Retinal pigment epithelial cell (primary cell): Measurements from ENCODE around the gene OCA2.
"Not testable (repeated sequence)": the region's sequence is repeated elsewhere in the genome, so short reads cannot be mapped to it uniquely, and the experiment has no call there.

Experiments used
- DNase-seq: peaks from one replicate; pipeline ENCODE4 v3.0.0-alpha.2; 2010; ENCODE audit warnings: low read depth
- H3K4me3 ChIP-seq: 2 replicates; pipeline ENCODE4 v1.5.1; 2011; ENCODE audit warnings: mild to moderate bottlenecking, low read length, control low read depth, moderate library complexity
- TF ChIP-seq, protein P1 (sequence below): conservative IDR thresholded peaks from 2 replicates; pipeline ENCODE4 v1.5.1; 2011; ENCODE audit warnings: low read depth, low read length, control low read depth, inconsistent platforms

The OCA2 gene

DNA sequence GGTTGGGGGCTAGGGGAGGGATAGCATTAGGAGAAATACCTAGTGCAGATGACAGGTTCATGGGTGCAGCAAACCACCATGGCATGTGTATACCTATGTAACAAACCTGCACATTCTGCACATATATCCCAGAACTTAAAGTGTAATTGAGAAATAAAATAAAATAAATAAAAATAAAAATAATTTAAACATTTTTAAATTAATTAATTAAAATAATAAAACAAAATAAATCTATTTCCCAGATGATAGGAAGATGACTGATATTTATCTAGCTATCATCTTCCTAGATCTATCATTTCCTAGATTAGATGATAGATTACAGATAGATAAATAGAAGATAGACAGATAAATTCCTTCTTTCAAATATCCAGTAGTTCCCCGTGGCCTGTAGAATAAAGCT is 137.3 kb downstream of the OCA2 start:
- H3K4me3 ChIP-seq: no peak overlapping the region
- TF ChIP-seq, protein P1, sequence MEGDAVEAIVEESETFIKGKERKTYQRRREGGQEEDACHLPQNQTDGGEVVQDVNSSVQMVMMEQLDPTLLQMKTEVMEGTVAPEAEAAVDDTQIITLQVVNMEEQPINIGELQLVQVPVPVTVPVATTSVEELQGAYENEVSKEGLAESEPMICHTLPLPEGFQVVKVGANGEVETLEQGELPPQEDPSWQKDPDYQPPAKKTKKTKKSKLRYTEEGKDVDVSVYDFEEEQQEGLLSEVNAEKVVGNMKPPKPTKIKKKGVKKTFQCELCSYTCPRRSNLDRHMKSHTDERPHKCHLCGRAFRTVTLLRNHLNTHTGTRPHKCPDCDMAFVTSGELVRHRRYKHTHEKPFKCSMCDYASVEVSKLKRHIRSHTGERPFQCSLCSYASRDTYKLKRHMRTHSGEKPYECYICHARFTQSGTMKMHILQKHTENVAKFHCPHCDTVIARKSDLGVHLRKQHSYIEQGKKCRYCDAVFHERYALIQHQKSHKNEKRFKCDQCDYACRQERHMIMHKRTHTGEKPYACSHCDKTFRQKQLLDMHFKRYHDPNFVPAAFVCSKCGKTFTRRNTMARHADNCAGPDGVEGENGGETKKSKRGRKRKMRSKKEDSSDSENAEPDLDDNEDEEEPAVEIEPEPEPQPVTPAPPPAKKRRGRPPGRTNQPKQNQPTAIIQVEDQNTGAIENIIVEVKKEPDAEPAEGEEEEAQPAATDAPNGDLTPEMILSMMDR: no peak
- DNase-seq: no peak

DNA sequence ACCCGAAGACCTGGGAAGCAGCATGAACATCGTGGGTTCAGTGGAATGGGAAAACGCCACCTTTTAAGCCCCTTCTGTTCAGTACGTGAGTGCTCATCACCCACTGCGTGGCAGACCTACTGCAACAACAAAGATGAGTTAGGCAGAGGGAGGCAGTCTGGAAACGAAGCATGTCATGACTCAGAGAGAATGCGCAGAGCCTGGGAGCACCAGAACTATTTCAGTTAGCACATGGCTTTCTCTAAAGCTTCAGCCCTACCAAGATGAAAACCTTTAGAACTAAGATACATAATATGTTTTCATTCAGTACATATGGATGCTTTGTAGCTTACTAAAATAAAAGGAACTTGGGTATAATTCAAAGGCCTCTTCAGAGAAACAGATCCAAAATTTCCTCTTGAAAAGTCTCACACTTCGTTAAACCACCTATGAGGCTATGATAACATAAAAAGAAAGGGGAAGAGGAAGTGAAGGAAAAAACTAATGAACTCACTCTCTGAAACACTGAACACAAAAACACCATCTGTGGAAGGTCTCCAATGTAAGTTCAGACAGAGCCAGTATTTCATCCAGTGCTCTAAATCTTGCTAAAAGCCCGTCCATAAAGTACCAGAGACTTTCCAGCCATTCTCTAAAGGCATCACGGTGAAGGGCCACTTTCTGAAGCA is 140.1 kb downstream of the OCA2 start:
- H3K4me3 ChIP-seq: no peak overlapping the region
- TF ChIP-seq, protein P1: no peak
- no peak for DNase-seq

DNA sequence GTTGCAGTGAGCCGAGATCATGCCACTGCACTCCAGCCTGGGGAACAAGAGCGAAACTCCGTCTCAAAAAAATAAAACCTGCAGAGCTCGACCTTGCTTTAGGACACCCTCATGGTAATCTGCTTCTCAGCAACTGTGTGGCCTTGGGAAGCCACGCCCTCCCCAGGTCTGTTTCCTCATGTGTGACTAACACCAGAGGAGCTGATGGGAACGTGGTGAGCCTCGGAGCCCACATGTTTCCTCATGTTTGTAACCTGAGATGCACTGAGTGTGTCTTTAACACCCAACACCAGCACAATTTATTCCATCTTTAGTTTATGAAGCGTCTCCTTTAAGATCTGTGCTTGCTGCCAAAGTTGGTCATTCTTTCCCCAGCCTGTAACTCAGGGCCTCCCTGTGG is 142.8 kb downstream of the OCA2 start:
- no peak for DNase-seq
- no peak overlapping the region for H3K4me3 ChIP-seq
- TF ChIP-seq, protein P1: no peak

DNA sequence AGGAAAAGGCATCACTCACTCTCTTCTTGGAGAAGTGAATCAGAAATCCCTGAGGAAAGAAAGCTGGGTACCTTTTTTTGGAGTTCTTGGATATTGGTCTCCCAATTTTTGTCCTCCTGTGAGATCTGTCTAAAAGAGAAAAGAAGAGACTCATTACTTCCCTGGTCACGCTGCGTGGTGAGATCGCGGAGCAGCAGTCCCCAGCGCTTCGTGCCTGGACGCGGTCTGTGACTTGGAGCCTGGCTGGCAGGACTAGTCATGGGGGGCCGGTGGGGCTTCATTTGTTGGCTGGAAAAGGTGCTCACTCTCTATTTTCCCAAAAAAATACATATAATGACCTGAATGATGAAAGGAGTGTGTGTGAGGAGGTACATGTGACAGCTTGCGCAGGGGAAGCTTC is 144.0 kb downstream of the OCA2 start:
- TF ChIP-seq, protein P1: no peak
- H3K4me3 ChIP-seq: no peak overlapping the region
- no peak for DNase-seq

DNA sequence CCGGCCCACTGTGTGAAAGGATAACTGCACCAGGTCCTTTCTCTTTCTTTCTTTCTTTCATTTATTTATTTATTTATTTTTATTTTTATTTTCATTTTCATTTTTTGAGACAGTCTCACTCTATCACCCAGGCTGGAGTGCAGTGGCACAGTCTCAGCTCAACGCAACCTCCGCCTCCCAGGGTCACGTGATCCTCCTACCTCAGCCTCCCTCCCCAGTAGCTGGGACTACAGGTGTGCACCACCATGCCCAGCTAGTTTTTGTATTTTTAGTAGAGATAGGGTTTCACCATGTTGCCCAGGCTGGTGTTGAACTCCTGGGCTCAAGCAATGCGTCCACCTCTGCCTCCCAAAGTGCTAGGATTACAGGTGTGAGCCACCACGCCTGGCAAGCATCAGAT is 146.5 kb downstream of the OCA2 start:
- not testable (repeated sequence) for DNase-seq, H3K4me3 ChIP-seq

DNA sequence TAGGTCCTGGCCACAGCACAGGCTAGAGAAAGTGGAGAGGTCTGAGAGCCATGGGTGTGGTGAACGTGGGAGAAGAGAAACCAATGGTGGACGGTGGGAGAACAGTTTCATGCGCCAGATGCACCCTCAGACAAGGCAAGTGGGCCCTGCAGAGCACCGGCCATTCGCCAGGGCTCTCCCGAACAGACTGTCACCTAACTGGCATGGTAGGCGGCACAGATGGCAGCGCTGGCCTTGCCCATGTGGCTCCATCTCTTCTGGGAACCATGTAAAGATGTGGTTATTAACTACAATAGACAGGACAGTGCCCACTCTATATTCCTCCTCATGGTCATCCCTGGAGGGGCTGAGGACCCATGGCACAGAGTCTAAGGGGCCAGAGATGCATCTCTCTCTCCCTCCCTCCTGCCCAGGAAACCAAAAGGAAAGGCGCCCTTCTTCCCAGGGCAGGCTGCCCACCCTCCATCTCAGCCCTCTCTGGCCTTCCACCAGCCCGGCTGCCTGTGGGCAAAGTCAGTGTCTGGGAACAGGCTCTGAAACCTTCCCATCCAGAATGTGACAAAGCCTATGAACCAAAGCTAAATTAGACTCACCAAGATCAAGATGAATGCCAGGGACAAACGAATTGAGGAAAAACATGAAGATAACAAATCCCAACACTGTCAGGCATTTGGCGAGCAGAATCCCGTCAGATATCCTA is 147.8 kb downstream of the OCA2 start:
- no peak overlapping the region for H3K4me3 ChIP-seq
- DNase-seq: no peak
- TF ChIP-seq, protein P1: no peak

DNA sequence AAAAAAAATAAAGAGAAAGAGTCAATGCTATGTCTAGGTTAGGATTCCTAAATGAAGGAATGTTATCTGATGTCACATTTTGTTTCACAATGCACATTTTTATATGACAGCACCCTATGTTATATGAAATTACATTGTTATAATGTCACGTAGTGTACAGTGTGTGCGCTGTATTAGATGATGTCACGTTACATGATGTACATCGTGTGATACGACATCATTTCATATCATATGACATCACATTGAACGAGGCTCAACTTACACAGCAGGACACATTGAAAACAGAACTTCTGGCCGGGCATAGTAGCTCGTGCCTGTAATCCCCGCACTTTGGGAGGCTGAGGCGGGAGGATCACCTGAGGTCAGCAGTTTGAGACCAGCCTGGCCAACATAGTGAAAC is 150.0 kb downstream of the OCA2 start:
- no peak overlapping the region for H3K4me3 ChIP-seq
- DNase-seq: no peak
- TF ChIP-seq, protein P1: no peak
